Retinal pigment epithelial cell (primary cell): ENCODE results near the gene ABCB9.

ENCODE experiments used
- DNase-seq: peaks from one replicate; pipeline ENCODE4 v3.0.0-alpha.2; 2010; ENCODE audit warnings: low read depth
- H3K4me3 ChIP-seq: 2 replicates; pipeline ENCODE4 v1.5.1; 2011; ENCODE audit warnings: mild to moderate bottlenecking, low read length, control low read depth, moderate library complexity
- CTCF ChIP-seq: conservative IDR thresholded peaks from 2 replicates; pipeline ENCODE4 v1.5.1; 2011; ENCODE audit warnings: low read depth, low read length, control low read depth, inconsistent platforms

ABCB9 gene

GRCh38 chr12:123005081-123005626, 38.9 kb upstream of the ABCB9 start:
- no peak for TF ChIP-seq CTCF
- no peak for DNase-seq
- H3K4me3 ChIP-seq, result no peak overlapping the region

- TF ChIP-seq CTCF, result no peak
- DNase-seq, result no peak
- H3K4me3 ChIP-seq, result no peak overlapping the region
Measured at GRCh38 chr12:123004287-123004686, 38.0 kb upstream of the ABCB9 start.

DNA sequence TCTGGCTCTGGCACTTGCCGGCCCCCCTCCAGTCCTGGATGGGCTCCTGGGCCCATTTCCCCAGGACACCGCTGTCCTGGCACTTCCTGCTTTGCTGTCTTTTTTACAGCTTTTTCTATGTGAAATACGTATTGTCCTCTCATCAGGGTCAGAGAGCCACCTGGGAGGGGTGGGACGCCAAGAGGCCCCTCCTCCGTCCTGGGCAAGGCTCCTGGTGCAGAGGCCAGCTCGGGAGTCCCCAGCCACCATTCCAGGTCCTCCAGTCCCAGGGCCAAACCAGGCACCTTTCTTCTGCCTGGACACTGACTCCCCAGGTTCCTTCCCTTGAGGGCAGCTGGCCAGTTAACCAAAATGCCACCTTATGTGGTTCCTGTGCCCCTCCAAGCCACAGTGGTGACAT, 37.0 kb upstream of the ABCB9 start:
- DNase-seq, result no peak
- no peak for TF ChIP-seq CTCF

DNA sequence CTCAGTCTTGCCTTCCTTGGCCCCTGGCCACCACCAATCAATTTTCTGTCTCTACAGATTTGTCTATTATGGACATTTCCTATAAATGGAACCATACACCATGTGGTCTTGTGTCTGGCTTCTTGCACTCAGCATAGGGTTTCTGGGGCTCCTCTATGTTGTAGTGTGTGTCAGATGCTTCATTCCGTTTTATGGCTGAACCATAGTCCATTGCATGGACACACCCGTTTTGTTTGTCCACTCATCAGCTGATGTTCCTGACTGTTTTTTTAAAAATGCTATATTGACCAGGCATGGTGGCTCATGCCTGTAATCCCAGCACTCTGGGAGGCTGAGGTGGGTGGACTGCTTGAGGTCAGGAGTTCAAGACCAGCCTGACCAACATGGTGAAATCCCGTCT, 35.2 kb upstream of the ABCB9 start:
- DNase-seq, result no peak
- H3K4me3 ChIP-seq, result no peak overlapping the region
- no peak for TF ChIP-seq CTCF

More for the DNA sequence above, 37.0 kb upstream of the ABCB9 start:
- no peak overlapping the region for H3K4me3 ChIP-seq

GRCh38 chr12:123000578-123000977, 34.3 kb upstream of the ABCB9 start:
- no peak for DNase-seq
- no peak overlapping the region for H3K4me3 ChIP-seq
- no peak for TF ChIP-seq CTCF

- H3K4me3 ChIP-seq, result no peak overlapping the region
- TF ChIP-seq CTCF, result no peak
- no peak for DNase-seq
Measured at GRCh38 chr12:122999986-123000420, 33.7 kb upstream of the ABCB9 start.

GRCh38 chr12:122999196-122999946, 33.1 kb upstream of the ABCB9 start:
- TF ChIP-seq CTCF, result no peak
- DNase-seq, result no peak
- no peak overlapping the region for H3K4me3 ChIP-seq
